GM23338 (cell line): ENCODE results near the gene SNX30. TPM values are rescaled to one million over a fixed set of nuclear protein-coding genes. Genes with fewer than 3 reads are reported as not detected.

Experiments
- ATAC-seq: fragments of 200-7000 bp; cut with Tn5 transposase; 3 replicates; pipeline ENCODE4 v1.9.1; 2020
- DNase-seq: peaks from one replicate; pipeline ENCODE4 v3.0.0-alpha.2; 2015; ENCODE audit warnings: low spot score
- H2AFZ ChIP-seq: fragments of 200-600 bp; sonication (generic); 2 replicates; pipeline ENCODE4 v1.8.0; 2016; ENCODE audit warnings: antibody characterized with exemption, mild to moderate bottlenecking, moderate library complexity
- H3F3A ChIP-seq: fragments of 200-600 bp; sonication (generic); replicated peaks from 2 replicates; pipeline ENCODE4 v1.8.0; 2017; ENCODE audit warnings: antibody characterized with exemption, mixed run types, low read depth
- H3K27ac ChIP-seq: fragments of 200-600 bp; sonication (generic); 2 replicates; pipeline ENCODE4 v1.6.1; 2016; ENCODE audit warnings: low read depth
- H3K27me3 ChIP-seq: fragments of 200-600 bp; sonication (generic); 2 replicates; pipeline ENCODE4 v1.8.0; 2016; ENCODE audit warnings: mild to moderate bottlenecking, mixed run types, moderate library complexity; ENCODE audit not compliant: insufficient read depth
- H3K36me3 ChIP-seq: fragments of 200-600 bp; sonication (generic); 2 replicates; pipeline ENCODE4 v1.8.0; 2016; ENCODE audit warnings: mild to moderate bottlenecking; ENCODE audit not compliant: insufficient read depth
- H3K4me1 ChIP-seq: fragments of 200-600 bp; sonication (generic); 2 replicates; pipeline ENCODE4 v1.8.0; 2016; ENCODE audit warnings: mild to moderate bottlenecking, moderate library complexity; ENCODE audit not compliant: insufficient read depth
- H3K4me2 ChIP-seq: fragments of 200-600 bp; sonication (generic); 2 replicates; pipeline ENCODE4 v1.7.1; 2017; ENCODE audit warnings: mixed run types
- H3K4me3 ChIP-seq: fragments of 200-600 bp; sonication (generic); 2 replicates; pipeline ENCODE4 v1.6.1; 2016; ENCODE audit warnings: mixed run types
- H3K79me2 ChIP-seq: fragments of 200-600 bp; sonication (generic); replicated peaks from 2 replicates; pipeline ENCODE4 v1.8.0; 2017; ENCODE audit warnings: mild to moderate bottlenecking; ENCODE audit not compliant: insufficient read depth
- H3K9me2 ChIP-seq: fragments of 200-600 bp; sonication (generic); 2 replicates; pipeline ENCODE4 v1.8.0; 2017; ENCODE audit not compliant: insufficient read depth
- H4K20me1 ChIP-seq: fragments of 200-600 bp; sonication (generic); replicated peaks from 2 replicates; pipeline ENCODE4 v1.8.0; 2017; ENCODE audit warnings: mild to moderate bottlenecking; ENCODE audit not compliant: insufficient read depth
- H3K27ac Mint-ChIP-seq: 2 replicates; pipeline ENCODE4 v1.8.0; 2020; ENCODE audit warnings: inconsistent platforms, mild to moderate bottlenecking, moderate library complexity, mixed read lengths
- H3K27me3 Mint-ChIP-seq: 3 replicates; pipeline ENCODE4 v1.8.0; 2022; ENCODE audit warnings: low read depth, mild to moderate bottlenecking, moderate library complexity, mixed read lengths, inconsistent platforms; ENCODE audit not compliant: insufficient read depth, poor library complexity
- H3K36me3 Mint-ChIP-seq: 3 replicates; pipeline ENCODE4 v1.8.0; 2021; ENCODE audit warnings: low read depth, mild to moderate bottlenecking, inconsistent platforms, moderate library complexity, mixed read lengths
- H3K4me1 Mint-ChIP-seq: 3 replicates; pipeline ENCODE4 v1.8.0; 2020; ENCODE audit warnings: mild to moderate bottlenecking, inconsistent platforms, mixed read lengths
- H3K4me3 Mint-ChIP-seq: 3 replicates; pipeline ENCODE4 v1.8.0; 2021; ENCODE audit warnings: moderate library complexity, mild to moderate bottlenecking, inconsistent platforms, mixed read lengths
- H3K9me3 Mint-ChIP-seq: 3 replicates; pipeline ENCODE4 v1.8.0; 2020; ENCODE audit warnings: moderate library complexity, mild to moderate bottlenecking, inconsistent platforms, mixed read lengths
- CREB1 ChIP-seq: fragments of 250-450 bp; sonication (Bioruptor Pico); IDR thresholded peaks from 2 replicates; pipeline ENCODE4 v1.5.0; 2020; ENCODE audit warnings: low read depth, mild to moderate bottlenecking, moderate library complexity
- CTCF ChIP-seq, 2 experiments: fragments of 200-600 bp in 1 of 2; sonication (generic) in 1 of 2; conservative IDR thresholded peaks; 2 replicates each; pipeline versions ENCODE4 v1.5.1 to v1.6.1; 2016 to 2017; ENCODE audit warnings: antibody characterized with exemption in 2 of 2, low read depth in 2 of 2, mild to moderate bottlenecking in 2 of 2, moderate library complexity in 1 of 2
- ETS1 ChIP-seq: IDR thresholded peaks from 2 replicates; pipeline ENCODE4 v1.6.1; 2016; ENCODE audit warnings: antibody characterized with exemption
- EZH2 ChIP-seq: fragments of 200-600 bp; sonication (generic); IDR thresholded peaks from one replicate; pipeline ENCODE4 v1.8.0; 2017; ENCODE audit warnings: antibody characterized with exemption, mild to moderate bottlenecking, low read depth; ENCODE audit not compliant: unreplicated experiment
- EZH2phosphoT487 ChIP-seq: fragments of 200-600 bp; sonication (generic); IDR thresholded peaks from one replicate; pipeline ENCODE4 v1.8.1; 2018; ENCODE audit warnings: antibody characterized with exemption; ENCODE audit not compliant: unreplicated experiment
- JUNB ChIP-seq: IDR thresholded peaks from one replicate; pipeline ENCODE4 v1.6.1; 2016; ENCODE audit warnings: antibody characterized with exemption; ENCODE audit not compliant: unreplicated experiment
- NANOG ChIP-seq: IDR thresholded peaks from 2 replicates; pipeline ENCODE4 v1.6.1; 2016; ENCODE audit warnings: antibody characterized with exemption, borderline replicate concordance
- POLR2AphosphoS5 ChIP-seq: IDR thresholded peaks from 2 replicates; pipeline ENCODE4 v1.6.1; 2016; ENCODE audit warnings: antibody characterized with exemption, low read depth
- STAT1 ChIP-seq: IDR thresholded peaks from one replicate; pipeline ENCODE4 v1.6.1; 2016; ENCODE audit warnings: antibody characterized with exemption; ENCODE audit not compliant: unreplicated experiment
- ZNF114 ChIP-seq: fragments of 250-450 bp; sonication (Bioruptor Pico); IDR thresholded peaks from 2 replicates; pipeline ENCODE4 v1.5.0; 2020; ENCODE audit warnings: mild to moderate bottlenecking, moderate library complexity
- ZNF331 ChIP-seq: fragments of 250-450 bp; sonication (Bioruptor Pico); IDR thresholded peaks from 2 replicates; pipeline ENCODE4 v1.5.0; 2020; ENCODE audit warnings: low read depth, mild to moderate bottlenecking, moderate library complexity
- ZNF462 ChIP-seq: fragments of 250-450 bp; sonication (Bioruptor Pico); IDR thresholded peaks from 2 replicates; pipeline ENCODE4 v1.5.0; 2020; ENCODE audit warnings: mild to moderate bottlenecking, moderate library complexity
- polyA plus RNA-seq: library from polyadenylated mRNA; unstranded; fragments of >200 nt; fragmentation: Nextera tagmentation; extraction: Ambion mirVana; gene quantifications from 2 replicates; pipeline ENCODE4 v1.2.1, GENCODE V29; 2016
- total RNA-seq: library from RNA; depleted of rRNA; stranded (reverse); fragments of >200 nt; shearing (Covaris generic); gene quantifications from 2 replicates; pipeline ENCODE4 v1.2.3, GENCODE V29; 2014
- TF ChIP-seq, protein P1 (sequence below): IDR thresholded peaks from one replicate; pipeline ENCODE4 v1.6.1; 2018; ENCODE audit warnings: antibody characterized with exemption; ENCODE audit not compliant: unreplicated experiment

SNX30 gene
- total and polyA plus RNA-seq, 2 experiments from 2014 or later, result 2.1 to 17.8 TPM

DNA sequence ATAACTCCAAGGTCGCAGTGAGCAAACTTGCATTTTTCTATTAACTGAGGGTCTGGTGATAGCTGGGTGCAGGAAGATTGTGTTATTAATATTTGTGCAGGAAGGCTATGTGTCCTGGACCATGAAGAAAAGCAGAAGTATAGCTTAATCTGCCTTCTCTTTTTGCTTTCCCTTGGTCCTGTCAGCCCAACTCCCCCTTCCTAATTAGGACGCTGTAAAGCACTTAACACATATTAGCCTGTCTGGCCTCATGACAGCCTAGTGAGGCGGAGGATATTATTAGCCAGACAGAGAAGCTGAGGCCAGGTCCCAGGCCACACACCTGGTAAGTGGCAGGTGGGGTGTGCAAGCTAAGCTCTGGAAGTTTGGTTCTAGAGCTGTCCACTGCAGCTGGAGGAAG lies 110.6 kb downstream of the SNX30 start:
- DNase-seq, result no peak
- Histone ChIP-seq H3F3A (no peaks in the 10 kb centered on the region), H3K36me3 (no peaks in the 10 kb centered on the region; the same call in 1 of the 2 replicates), H3K4me3 (no peak overlapping the region), H3K27ac (no peak overlapping the region), H3K79me2 (no peaks in the 10 kb centered on the region), H3K27me3 (no peaks in the 10 kb centered on the region), H4K20me1 (no peaks in the 10 kb centered on the region), H2AFZ (no peak overlapping the region), H3K4me1 (no peaks in the 10 kb centered on the region), H3K4me2 (no peak overlapping the region), H3K9me2 (no peaks in the 10 kb centered on the region)
- H3K4me1 Mint-ChIP-seq, result 0 out of 3 replicates have a peak, but pooled peaks cover 3% of the 10 kb centered on the region
- no peak overlapping the region for H3K4me3 Mint-ChIP-seq
- 0 out of 3 replicates have a peak, but pooled peaks cover 3% of the 10 kb centered on the region for H3K9me3 Mint-ChIP-seq
- no peak for TF ChIP-seq EZH2
- TF ChIP-seq, protein P1, sequence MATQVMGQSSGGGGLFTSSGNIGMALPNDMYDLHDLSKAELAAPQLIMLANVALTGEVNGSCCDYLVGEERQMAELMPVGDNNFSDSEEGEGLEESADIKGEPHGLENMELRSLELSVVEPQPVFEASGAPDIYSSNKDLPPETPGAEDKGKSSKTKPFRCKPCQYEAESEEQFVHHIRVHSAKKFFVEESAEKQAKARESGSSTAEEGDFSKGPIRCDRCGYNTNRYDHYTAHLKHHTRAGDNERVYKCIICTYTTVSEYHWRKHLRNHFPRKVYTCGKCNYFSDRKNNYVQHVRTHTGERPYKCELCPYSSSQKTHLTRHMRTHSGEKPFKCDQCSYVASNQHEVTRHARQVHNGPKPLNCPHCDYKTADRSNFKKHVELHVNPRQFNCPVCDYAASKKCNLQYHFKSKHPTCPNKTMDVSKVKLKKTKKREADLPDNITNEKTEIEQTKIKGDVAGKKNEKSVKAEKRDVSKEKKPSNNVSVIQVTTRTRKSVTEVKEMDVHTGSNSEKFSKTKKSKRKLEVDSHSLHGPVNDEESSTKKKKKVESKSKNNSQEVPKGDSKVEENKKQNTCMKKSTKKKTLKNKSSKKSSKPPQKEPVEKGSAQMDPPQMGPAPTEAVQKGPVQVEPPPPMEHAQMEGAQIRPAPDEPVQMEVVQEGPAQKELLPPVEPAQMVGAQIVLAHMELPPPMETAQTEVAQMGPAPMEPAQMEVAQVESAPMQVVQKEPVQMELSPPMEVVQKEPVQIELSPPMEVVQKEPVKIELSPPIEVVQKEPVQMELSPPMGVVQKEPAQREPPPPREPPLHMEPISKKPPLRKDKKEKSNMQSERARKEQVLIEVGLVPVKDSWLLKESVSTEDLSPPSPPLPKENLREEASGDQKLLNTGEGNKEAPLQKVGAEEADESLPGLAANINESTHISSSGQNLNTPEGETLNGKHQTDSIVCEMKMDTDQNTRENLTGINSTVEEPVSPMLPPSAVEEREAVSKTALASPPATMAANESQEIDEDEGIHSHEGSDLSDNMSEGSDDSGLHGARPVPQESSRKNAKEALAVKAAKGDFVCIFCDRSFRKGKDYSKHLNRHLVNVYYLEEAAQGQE, result no peak
- TF ChIP-seq STAT1, result no peak
- no peak for TF ChIP-seq ETS1
- no peak for TF ChIP-seq EZH2phosphoT487
- TF ChIP-seq JUNB, result no peak
- TF ChIP-seq ZNF114 (CRISPR knock-in tag), result no peak
- no peak for TF ChIP-seq NANOG
- no peak for TF ChIP-seq POLR2AphosphoS5
- no peak for TF ChIP-seq ZNF331 (CRISPR knock-in tag)
- TF ChIP-seq CTCF (conservative IDR thresholded peaks at IDR 0.05; ENCODE audit: low read depth in 2 of 2), result no peak
- no peak for TF ChIP-seq CREB1 (CRISPR knock-in tag)
- no peak for TF ChIP-seq ZNF462 (CRISPR knock-in tag)
- peaks cover 4% of the 10 kb centered on the region; the same call in 1 of the 3 replicates for H3K36me3 Mint-ChIP-seq
- no peak overlapping the region for H3K27ac Mint-ChIP-seq
- no peak for ATAC-seq
- H3K27me3 Mint-ChIP-seq, result peaks cover 12% of the 10 kb centered on the region
